SK-N-MC (cell line): Measurements from ENCODE around the gene LDB1.

Experiments used
- DNase-seq: peaks from one replicate; pipeline ENCODE4 v3.0.0-alpha.2; 2011; ENCODE audit warnings: low read depth, low spot score
- H3K27ac ChIP-seq: fragments of 200-600 bp; sonication (generic); 2 replicates; pipeline ENCODE4 v1.5.1; 2016; ENCODE audit warnings: mixed run types
- H3K36me3 ChIP-seq: fragments of 200-600 bp; sonication (generic); 2 replicates; pipeline ENCODE4 v1.6.1; 2017; ENCODE audit warnings: antibody characterized with exemption, low read length, mixed read lengths; ENCODE audit not compliant: insufficient read depth
- H3K4me3 ChIP-seq: fragments of 200-600 bp; sonication (generic); 2 replicates; pipeline ENCODE4 v1.5.1; 2016
- H3K9ac ChIP-seq: fragments of 200-600 bp; sonication (generic); 2 replicates; pipeline ENCODE4 v1.8.0; 2017; ENCODE audit warnings: mixed run types, mixed read lengths; ENCODE audit not compliant: insufficient read length
- H3K9me3 ChIP-seq: fragments of 200-600 bp; sonication (generic); 2 replicates; pipeline ENCODE4 v1.6.1; 2017; ENCODE audit warnings: low read depth, mild to moderate bottlenecking, antibody characterized with exemption, low read length, moderate library complexity, mixed read lengths
- EZH2 ChIP-seq: fragments of 200-600 bp; sonication (generic); IDR thresholded peaks from one replicate; pipeline ENCODE4 v1.6.1; 2017; ENCODE audit warnings: antibody characterized with exemption
- FOXP2 ChIP-seq: optimal IDR thresholded peaks from 2 replicates; pipeline ENCODE3; 2011; ENCODE audit warnings: mild to moderate bottlenecking, moderate library complexity; ENCODE audit not compliant: insufficient read depth; ENCODE audit errors: extremely low read length, control extremely low read depth
- POLR2AphosphoS5 ChIP-seq: IDR thresholded peaks from 2 replicates; pipeline ENCODE4 v1.6.1; 2012; ENCODE audit warnings: mild to moderate bottlenecking, low read depth, low read length, borderline replicate concordance

Gene LDB1

GRCh38 chr10:102064503-102064867 lies 55.7 kb downstream of the LDB1 start:
- no peak for DNase-seq
- Histone ChIP-seq H3K4me3 (peak overlapping the region; percentile 80), H3K27ac (no peak overlapping the region), H3K36me3 (no peaks in the 10 kb centered on the region), H3K9ac (no peak overlapping the region), H3K9me3 (no peaks in the 10 kb centered on the region)
- TF ChIP-seq FOXP2 (no peak), POLR2AphosphoS5 (no peak), EZH2 (no peak)

GRCh38 chr10:102059987-102060386 lies 60.2 kb downstream of the LDB1 start:
- no peaks in the 10 kb centered on the region for H3K9me3 ChIP-seq
- H3K4me3 ChIP-seq, result no peak overlapping the region
- no peak for DNase-seq
- TF ChIP-seq EZH2 (no peak), FOXP2 (no peak), POLR2AphosphoS5 (no peak)
- H3K27ac ChIP-seq, result no peak overlapping the region
- no peak overlapping the region for H3K9ac ChIP-seq
- no peaks in the 10 kb centered on the region for H3K36me3 ChIP-seq
